GM19452 (cell line): Measurements from ENCODE around the gene XXYLT1.
A peak's percentile ranks its signal among the peaks of the same experiment; 100 is the strongest.

ENCODE experiments used
- ATAC-seq: cut with Tn5 transposase; IDR thresholded peaks from one replicate; pipeline ENCODE4 v1.9.1; 2021; ENCODE audit not compliant: unreplicated experiment

The XXYLT1 gene

GRCh38 chr3:195171093-195171873, 99.7 kb downstream of the XXYLT1 start:
- no peak for ATAC-seq

DNA sequence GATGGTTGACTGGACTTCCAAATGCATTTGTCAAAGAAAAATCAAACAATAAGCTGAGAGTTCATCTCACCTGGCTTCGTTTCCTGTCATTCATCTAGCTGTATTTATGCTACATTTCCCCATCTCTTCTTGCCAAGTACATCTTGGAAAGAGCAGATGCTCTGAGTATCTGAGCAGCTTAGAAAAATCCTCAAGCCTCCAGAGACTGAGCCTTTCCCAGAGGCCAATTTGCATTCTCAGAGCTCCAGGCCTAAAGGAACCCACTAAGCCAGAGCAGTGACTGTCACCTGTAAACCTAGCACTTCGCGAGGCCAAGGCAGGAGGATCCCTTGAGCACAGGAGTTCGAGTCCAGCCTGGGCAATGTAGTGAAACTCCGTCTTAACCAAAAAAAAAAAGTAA, 100.5 kb downstream of the XXYLT1 start:
- no peak for ATAC-seq

GRCh38 chr3:195169011-195169649, 101.8 kb downstream of the XXYLT1 start:
- ATAC-seq, result no peak

- no peak for ATAC-seq
Measured at GRCh38 chr3:195168009-195168762, 102.8 kb downstream of the XXYLT1 start.

GRCh38 chr3:195165790-195166189, 105.2 kb downstream of the XXYLT1 start:
- ATAC-seq, result no peak

DNA sequence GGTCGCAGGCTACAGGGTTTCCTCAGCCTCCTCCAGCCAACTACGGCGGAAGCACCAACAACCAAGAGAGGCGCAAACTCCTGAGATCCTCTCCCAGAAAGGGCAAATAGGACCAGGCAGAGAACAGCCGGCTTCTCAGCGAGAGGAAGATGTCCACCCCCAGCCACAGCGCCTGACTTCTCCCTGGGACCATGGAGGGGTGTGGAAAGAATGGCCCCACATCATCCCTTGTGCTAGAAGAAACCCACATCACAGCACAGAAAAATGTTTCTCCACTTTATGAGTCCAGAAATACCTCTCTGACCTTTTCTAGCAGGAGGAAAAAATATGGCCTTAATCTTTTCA, 105.7 kb downstream of the XXYLT1 start:
- no peak for ATAC-seq

GRCh38 chr3:195164573-195165264, 106.2 kb downstream of the XXYLT1 start:
- ATAC-seq, result no peak

DNA sequence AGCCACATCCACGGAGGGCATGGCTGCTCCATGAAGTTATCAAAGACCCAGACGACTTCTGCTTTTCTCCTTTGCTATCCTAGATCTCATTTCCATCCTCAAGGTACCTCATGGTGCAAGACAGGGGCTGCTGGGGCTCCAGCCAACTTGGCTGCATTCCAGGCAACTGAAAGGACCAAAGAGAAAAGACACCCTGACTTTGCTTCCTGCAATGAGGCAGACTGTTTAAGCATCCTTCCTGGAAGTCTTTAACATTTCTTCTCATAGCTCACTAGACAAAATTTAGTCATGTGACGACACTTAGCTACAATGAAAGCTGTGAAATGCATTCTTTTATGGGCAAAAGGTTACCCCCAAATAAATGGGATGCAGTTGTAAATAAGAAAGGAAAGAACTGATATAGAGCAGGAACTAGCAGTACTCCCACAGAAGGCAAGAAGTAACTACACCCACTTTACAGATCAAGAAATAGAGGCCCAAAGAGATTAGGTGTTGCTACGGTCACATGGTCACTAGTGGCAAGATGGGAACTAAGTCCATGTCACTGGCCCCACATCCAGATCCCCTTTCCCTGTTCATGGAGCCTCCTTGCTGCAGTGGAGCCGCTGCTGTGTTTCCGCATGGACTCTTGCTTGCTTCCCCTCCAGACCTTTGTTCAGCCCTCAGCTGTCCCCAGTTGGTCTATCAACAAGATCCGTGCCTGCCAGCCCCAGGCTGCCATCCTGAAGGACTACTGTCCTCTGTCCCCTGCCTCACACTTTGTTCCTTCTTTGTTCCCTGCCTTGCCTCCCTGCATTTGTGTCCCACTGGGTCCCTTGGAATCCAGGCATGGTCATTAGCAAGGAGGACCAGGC, 107.0 kb downstream of the XXYLT1 start:
- no peak for ATAC-seq

GRCh38 chr3:195162816-195163215, 108.1 kb downstream of the XXYLT1 start:
- ATAC-seq, result no peak

DNA sequence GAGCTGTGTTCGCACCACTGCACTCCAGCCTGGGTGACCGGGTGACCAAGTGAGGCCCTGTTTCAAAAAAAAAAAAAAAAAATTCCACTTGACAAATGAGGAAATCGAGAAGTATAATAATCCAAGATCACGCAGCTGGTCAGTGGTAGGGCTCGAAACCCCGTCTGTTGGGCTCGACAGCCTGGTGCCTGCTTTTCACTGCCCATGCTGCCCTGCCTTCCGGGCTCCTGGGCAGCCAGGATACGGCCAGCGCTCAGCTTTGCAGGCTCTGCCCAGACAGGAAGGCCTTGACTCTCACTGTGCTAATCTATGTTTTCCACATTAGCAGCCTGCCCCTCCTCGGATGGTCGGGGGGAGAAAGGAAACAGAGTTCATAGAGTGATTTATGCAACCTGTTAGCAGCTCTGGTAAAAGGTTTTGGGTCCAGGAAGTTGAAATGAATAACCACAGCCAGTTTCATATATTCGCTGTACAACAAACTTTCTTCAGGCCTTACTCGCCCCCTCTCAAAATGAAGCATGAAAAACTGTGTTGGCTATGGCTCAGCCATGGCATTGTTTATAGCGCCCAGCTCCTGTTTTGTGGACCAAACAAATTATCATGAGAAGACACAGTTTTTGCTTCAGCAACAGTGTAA, 108.8 kb downstream of the XXYLT1 start:
- peak; percentile 46 for ATAC-seq

DNA sequence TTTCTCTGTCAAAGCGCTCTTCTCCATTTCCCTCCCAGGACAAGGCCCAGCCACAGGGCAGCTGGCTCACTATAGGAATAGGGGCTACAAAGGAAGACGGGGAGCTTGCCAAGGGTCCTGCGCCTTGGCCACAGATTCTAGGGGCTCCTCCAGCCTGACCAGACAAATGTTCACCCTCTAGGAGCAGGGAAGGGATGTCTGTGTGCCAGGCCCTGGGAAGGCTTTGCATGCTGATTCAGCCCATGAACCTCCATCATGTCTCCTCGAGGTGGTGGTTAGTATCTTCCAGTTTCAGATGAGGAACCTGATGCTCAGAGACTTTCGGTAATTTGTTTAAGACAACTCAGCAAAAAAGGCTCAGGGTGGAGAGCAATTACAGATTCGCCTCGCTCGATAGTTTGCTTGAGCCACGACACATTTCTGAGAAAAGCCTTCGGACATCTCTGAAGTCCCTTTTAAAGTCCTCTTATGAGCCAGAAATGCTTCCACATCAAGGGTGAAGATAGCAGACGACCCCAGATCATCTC, 110.0 kb downstream of the XXYLT1 start:
- ATAC-seq, result no peak

- no peak for ATAC-seq
Measured at GRCh38 chr3:195160257-195160898, 110.6 kb downstream of the XXYLT1 start.

GRCh38 chr3:195159814-195160165, 111.2 kb downstream of the XXYLT1 start:
- ATAC-seq, result no peak

GRCh38 chr3:195159117-195159813, 111.7 kb downstream of the XXYLT1 start:
- no peak for ATAC-seq

- no peak for ATAC-seq
Measured at GRCh38 chr3:195156286-195156890, 114.6 kb downstream of the XXYLT1 start.

DNA sequence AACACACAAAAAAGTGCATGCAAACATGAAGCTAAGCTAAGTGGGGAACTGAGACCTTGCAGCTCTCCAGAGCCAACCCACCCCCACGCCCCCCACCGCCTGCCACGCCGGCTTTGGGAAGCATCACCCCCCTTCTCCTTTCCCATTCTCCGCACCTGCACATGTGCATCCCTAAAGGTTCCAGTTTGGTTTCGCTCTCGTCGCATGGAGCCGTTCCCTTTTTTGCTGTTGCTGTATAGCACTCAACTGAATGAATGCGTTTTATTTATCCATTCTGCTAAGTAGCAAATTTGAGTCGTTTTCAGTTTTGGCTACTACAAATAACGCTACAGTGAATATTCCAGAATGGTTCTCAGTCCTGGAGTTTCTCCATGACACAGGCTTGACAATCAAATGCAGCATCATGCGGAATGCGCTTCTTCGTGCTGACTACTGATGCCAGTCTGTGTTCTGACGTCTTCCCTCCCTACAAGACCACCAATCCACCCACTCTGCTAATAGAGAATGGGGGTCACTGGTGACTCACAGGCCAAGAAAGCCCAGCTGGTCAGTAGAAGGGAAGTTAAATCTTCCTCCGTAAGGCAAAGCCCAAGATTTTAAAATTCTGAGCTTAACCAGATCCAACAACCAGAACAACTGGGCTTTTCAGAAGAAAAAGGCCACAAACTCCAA, 115.3 kb downstream of the XXYLT1 start:
- ATAC-seq, result no peak

DNA sequence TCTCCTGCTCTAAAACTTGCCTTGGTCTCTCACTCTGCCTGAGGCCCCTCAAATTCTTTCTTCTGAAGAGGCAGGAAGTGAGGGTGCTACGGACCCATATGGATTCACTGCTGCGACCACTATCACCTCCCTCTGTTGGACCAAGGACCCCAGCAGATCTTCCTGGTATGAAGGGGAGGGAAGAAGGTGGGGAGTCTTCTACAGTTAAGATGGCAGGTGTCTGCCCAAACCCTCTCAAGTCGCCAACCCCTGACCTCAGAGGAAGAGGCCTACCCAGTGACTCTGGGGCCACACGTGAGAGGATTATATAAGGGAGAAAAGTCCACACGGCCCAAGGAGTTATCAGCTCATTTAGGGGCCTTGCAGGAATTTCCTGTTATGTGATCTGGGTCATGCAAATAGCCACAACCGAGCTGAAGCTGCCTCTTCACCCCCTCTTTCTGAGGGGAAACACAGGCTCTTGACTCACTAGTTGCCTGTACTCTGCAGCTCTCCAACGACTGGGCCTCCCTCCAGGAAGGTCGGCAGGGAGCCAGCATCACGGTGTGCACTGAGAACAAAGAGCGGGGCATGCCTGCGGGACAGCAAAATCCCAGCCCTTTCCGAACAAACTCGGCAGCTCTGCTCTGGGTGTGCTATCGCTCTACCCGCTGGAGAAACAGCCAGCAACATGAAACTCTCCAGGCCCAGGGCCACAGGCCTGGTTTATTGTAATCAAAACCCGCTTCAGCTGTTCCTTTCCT, 116.0 kb downstream of the XXYLT1 start:
- no peak for ATAC-seq
